HG02798 (cell line): ENCODE results near the gene CD81.

Source experiments
- ATAC-seq: cut with Tn5 transposase; IDR thresholded peaks from one replicate; pipeline ENCODE4 v1.9.1; 2021; ENCODE audit warnings: mild to moderate bottlenecking; ENCODE audit not compliant: unreplicated experiment, poor library complexity

The CD81 gene

DNA sequence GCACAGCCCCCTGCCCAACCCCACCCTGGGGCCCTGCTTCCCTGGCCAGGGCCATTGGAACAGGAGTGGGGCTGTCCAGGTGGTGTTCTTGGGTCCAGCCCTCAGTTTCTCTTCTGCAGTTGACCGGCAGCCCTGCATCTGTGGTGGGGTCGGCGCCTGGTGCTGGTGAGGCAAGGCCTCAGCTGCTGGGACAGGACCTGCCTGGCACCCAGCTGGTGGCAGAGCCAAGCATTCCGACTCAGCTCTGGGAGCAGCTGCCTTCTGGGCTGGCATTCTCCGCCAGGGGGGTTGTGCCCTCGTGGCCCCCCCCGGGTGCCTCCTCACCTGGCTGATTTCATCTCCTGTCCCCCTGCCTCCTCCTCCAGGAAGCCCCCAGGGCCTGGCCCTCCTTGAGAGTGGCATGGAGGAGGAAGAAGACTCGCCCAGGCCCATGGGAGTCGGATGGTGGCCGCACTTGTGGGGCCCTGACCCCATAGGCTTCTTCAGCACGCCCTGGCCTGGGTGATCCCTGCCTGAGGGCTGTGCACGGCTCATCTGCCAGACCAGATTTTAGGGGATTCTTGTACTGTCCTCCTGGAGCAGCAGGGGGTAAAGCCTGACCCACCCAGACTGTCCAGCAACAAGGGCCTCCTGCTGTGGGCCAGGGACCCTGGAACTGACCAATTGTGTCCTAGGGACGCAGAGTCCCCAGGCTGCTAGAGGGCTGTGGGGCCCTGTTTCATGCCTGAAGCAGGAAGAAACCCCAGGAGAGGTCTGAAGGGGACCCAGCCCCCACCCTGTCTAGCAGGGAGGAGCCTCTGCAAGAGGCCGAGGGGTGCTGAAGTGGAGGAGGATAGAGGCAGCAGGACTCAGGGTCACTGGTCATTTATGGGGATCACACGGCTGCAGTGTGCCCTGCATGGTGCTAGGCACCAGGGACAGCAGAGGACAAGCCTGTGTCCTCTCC, 11.6 kb downstream of the CD81 start:
- ATAC-seq: no peak

DNA sequence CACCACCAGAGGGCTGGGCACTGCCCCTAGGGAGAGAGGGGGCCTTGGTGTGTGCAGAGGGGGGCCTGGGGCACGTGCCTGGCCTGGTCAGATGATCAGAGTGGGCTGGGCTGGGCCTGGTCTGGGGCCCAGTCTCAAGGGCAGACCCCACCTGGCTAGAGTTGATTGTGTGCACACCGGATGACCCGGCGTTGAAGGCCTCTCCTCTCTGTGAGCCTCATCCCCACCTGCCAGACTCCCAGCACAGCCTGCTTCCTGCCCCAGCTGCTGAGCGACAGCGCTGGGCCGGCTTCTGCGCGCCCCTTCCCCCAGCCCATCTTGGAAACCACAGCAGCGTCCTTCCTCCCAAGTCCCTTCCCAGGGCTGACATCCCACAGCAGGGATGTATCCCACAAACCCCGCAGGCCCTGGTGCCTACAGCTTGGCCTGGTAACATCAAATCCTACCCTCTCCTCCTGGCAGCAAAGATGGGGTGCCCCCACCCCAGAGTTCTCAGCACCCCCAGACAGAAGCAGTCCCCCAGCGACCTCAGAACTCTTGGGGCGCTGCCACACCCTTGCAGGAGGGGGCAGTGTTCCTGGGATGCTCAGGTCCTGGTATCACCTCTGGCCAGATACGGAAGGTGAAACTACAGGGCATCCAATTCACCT, 12.4 kb downstream of the CD81 start:
- no peak for ATAC-seq

DNA sequence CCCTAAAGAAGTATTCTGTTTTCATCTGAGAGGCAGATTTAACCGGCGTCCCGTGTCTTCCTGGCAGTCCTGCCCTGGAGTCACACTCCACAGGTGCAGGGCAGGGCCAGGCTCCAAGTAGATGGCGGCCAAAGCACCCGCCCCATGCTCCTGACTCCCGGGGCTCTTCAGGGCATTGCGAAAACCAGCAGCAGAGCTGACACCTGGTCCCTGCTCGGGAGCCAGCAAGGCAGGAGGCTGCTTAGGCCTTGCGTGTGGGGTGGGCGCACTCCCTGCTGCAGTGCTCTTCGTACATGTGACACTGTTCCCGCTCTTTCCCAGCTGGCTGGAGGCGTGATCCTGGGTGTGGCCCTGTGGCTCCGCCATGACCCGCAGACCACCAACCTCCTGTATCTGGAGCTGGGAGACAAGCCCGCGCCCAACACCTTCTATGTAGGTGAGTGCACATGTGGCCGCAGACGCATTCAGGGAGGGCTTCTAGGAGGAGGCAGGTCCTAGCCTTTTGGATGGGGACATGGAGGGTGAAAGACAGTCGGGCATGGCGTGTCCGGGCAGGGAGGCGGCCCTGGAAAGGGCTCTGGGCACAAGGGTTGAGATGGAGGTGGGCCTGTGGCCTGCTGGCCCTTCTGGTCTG, 13.1 kb downstream of the CD81 start:
- no peak for ATAC-seq

DNA sequence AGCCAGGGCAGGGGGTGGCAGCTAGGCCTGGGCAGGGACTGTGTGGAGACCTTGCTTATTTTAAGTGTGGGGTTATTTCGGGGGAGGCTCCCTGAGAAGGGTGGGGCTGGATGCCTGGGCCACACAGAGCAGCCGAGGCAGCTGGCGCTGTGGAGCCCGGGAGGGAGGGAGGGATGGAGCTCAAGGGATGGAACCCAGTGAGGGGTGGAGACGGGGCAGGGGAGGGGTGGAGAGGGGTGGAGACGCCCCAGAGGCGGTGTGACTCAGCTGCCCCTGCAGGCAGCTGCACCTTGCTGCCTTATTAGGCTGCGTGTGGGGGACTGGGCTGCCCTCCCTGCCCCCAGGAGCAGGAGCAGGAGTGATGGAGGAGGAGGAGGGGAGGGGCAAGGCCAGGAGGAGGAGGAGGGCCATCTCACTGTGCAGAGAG, 13.6 kb downstream of the CD81 start:
- ATAC-seq: no peak

DNA sequence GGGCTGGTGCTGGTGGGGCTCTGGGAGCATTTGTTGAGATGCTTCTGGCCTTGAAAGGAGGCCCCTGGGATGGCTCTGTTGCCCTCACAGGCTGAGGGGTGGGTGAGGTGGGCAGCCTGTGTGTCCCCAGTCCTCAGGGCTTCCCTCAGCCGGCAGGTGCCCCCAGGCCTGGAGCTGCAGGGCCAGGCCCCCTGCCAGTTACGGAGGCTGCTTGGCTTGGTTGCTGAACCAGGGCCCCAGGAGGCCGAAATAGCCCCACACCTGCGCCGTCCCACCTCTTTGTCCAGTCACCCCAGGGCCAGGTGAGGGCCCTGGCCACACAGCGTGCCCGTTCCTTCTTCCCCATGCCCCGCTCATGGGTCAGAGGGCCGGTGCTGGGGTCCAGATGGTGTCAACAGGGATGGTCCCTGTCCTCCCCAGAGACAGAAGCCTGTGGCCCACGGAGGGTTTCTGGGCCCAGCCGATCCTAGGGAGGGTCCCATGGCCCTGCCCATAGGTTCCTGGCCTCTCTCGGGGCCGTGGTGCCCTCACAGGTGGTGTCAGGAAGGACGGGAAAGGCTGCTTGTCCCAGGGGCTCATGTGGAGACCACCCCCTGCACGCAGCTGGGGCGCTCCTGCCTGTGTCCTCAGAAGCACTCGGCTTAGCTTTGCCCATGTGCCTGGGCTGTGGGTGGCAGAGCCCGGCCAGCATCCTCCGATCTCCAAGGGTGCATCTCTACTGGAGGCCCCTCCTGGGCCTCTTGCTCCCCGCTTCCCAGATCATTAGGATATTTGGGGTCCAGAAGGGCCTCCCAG, 14.3 kb downstream of the CD81 start:
- ATAC-seq: no peak

DNA sequence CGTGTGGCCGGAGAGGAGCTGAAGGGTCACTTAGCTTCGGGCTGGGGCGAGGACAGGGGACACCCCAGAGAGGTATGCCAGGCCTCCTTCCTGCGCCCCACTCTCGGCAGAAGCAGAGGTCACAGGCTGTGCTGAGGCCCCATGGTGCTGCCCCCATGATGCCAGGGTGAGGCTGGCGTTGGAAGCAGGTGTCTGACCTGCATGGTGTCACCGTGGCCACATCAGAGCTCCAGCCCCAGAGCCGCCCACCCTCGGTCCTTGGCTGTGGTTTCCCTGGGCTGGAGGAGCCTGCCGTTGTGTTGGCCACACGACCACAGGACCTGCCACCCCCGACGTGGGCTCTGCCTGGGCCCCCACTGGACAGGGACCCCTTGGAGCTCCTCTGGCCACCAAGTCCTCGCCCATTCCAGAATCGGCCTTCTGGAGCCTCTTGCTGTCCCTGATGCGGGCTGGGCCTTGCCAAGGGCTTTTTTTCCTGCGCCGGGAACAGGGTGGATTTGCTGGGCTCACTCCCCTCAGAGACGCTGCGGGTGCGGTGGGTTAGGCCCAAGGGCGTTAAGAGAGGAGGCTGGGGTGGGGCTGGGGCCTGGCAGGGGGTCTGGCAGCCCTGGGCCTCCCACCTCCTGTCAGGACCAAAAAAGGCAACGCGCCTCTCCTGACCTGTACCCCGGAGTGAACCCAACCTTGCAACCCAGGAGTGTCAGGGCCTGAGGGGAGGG, 15.3 kb downstream of the CD81 start:
- ATAC-seq: no peak

DNA sequence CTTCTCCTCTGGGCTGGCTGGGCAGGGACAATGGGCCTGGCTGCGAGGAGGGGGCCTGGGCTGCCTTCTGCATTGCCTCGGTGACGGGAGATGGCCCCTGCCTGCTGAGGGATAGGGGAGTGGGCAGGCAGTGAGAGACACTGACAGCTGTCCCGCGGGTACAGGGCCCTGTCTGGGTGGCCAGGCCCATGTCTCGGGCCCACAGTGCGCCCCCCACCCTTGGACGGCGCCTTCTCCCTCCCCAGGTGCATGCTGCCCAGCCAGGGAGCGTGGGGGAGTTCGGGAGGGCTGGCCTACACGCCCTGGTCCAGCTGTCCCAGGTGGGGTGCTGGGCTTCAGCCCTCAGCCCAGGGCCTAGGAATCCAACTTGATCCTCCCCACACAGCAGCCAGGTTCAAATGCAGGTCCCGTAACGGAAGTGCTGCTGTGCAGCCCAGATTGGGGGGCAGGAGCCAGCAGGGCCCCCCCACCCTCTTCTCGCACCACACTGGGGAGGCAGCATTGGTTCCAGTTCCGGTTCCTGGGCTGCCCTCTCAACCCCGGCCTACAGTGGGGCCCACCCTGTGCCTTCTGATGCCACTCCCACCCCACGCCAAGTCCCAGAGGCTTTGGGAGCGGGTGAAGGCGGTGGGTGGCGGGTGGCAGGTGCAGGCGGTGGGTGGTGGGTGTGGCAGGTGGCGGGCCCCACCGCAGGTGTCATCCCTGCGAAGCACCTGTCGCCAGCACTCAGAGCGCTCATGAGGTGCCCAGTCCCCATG, 16.2 kb downstream of the CD81 start:
- no peak for ATAC-seq

DNA sequence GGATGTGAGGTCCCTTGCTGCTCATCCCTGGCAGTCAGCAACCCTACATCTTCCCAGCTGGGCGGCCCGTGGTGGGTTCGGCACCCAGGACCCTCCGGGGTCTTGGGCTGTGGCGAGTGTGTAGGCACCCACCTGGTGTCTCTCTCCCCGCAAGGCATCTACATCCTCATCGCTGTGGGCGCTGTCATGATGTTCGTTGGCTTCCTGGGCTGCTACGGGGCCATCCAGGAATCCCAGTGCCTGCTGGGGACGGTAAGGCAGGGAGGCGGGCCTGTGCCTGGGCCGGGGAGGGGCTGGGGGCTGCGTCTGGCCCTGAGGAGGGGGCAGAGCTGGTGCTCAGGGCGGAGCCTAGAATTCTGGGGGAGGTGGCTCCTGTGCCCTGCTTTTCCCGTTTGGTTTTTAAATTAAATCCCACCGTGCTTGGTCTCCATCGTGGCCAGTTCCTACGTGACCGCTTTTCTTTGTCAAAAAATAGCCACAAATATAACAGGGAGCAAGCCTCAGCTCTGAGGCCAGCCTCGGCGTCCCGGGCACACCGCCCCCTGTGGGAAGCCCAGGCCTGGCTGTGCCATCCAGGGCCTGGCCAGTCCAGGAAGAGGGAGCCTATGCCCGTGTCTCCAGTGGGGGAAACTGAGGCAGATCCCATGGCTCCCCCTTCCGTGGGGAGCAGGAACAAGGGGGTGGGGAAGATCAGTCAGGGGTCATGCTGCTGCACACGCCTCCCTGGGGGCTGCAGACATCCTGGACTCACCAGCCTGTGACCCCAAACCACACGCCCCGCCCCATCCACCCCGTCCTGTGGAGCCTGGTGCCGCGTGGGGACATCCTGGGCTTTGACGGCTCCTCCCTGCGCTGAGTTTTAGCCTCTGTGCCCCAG, 17.1 kb downstream of the CD81 start:
- ATAC-seq: no peak

DNA sequence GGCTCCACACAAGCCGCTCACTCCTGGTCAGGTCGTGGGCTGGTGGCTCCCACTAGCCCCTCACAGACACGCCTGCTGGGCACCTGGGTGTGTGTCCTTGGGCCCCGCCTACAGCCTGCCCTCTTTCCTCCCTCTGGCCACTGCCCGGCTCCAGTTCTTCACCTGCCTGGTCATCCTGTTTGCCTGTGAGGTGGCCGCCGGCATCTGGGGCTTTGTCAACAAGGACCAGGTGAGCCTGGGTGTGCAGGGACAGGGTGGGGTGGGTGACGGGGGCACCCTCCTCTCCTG, 17.7 kb downstream of the CD81 start:
- no peak for ATAC-seq

DNA sequence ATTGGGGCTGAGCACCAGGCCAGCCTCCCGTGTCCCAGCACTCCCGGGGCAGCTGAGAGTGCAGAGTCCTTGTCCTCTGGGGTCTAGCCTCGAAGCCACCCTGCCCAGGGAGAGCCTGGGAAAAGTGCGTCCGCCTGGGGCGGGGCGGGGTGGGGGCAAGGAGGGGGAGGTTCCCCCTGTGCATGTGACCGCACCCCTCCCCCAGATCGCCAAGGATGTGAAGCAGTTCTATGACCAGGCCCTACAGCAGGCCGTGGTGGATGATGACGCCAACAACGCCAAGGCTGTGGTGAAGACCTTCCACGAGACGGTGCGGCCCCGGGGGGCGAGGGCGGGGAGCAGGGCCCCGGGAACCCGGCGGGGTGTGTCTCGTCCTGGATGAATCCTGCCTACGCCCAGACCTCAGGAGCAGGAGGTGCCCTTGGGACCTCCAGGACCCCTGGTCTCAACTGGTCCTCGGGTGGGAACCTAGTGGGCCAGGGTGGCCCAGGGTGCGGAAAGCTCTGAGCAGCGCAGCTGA, 18.2 kb downstream of the CD81 start:
- ATAC-seq: no peak

DNA sequence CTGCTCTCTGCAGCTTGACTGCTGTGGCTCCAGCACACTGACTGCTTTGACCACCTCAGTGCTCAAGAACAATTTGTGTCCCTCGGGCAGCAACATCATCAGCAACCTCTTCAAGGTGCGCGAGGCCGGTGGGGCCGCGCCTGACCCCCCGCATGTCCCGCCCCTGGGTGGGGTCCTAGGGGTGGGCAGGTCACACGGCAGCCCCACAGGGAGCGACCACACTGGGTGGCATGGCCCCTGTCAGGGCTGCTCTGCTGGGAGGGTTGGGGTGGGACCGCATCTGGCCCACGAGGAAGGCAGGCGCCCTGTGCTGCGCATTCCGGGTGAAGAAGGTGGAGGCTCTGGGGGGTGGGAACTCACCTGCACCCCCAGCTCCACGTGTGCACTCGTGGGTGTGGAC, 18.7 kb downstream of the CD81 start:
- no peak for ATAC-seq

DNA sequence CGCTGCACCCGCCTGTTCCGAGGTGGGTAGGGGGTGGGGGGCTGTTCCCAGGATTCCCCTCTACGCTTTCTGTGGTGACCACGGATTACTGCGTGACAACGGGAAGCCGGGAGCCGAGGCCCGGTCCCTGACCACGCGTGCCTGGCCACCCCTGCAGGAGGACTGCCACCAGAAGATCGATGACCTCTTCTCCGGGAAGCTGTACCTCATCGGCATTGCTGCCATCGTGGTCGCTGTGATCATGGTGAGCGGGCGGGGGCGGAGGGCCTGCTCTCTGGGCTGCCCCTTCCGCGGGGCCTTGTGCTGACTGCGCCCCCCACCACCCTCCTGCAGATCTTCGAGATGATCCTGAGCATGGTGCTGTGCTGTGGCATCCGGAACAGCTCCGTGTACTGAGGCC, 19.4 kb downstream of the CD81 start:
- ATAC-seq: no peak

DNA sequence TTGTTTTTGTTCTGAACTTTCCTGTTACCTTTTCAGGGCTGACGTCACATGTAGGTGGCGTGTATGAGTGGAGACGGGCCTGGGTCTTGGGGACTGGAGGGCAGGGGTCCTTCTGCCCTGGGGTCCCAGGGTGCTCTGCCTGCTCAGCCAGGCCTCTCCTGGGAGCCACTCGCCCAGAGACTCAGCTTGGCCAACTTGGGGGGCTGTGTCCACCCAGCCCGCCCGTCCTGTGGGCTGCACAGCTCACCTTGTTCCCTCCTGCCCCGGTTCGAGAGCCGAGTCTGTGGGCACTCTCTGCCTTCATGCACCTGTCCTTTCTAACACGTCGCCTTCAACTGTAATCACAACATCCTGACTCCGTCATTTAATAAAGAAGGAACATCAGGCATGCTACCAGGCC, 19.9 kb downstream of the CD81 start:
- no peak for ATAC-seq

DNA sequence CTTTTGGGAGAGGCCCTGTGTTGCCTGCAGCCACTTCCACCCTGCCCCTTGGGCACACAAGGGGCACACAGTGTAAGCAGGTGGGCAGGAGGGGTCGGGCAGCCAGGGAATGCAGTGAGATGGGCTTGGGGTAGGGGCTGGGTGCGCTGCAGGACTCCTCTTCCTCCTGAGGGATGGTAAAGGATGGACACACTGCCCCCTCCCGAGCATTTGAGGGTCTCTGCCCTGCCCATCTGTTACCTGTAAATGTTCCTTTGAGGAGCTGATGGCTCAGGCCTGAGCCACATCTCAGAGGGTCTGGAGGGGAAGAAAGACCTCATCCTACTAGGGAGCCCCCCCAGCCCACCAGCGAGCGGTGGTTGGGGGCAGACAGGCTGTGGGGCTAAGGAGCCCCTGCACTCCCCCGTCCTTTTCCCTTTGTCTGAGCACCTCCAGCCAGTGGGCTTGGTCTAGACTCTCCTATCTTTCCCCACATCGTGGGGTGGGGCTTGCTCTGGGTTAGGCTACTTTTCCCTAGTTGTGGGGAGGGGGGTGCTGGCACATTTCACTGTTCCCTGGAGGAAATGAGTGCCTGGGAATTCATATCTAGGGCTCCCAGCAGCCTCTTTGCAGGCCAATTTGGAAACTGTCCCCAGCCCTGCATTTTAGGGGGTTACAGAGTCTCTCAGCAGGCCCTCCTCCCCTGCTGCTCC, 21.7 kb downstream of the CD81 start:
- ATAC-seq: no peak

DNA sequence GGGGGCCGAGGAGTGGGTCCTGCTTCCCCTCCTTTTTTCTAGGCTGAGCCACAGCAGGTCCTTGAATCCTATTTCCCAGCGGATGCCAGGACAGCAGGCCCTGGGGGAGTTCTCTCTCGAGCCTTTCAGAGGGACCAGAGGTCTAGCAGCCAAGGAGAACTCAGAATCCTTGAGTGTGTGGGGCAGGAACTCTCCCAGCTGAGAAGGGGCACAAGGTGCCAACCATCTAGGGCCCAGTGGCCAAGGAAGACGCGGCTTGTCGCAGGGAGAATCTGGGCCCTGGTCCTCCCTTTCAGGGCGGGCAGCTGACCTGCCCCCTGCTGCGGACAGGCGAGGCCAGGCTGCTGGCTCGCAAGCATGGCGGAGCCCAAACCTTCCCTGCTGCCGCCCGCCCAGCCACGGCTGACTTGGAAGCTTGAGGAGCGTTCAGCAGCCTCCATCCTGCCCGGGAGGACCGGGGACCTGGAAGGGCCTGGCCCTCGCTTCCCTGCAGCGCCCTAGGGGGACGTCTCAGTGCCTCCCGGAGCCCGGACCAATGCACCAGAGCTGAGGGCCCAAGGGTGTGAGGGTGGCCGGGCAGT, 22.5 kb downstream of the CD81 start:
- peak; percentile 5 for ATAC-seq

DNA sequence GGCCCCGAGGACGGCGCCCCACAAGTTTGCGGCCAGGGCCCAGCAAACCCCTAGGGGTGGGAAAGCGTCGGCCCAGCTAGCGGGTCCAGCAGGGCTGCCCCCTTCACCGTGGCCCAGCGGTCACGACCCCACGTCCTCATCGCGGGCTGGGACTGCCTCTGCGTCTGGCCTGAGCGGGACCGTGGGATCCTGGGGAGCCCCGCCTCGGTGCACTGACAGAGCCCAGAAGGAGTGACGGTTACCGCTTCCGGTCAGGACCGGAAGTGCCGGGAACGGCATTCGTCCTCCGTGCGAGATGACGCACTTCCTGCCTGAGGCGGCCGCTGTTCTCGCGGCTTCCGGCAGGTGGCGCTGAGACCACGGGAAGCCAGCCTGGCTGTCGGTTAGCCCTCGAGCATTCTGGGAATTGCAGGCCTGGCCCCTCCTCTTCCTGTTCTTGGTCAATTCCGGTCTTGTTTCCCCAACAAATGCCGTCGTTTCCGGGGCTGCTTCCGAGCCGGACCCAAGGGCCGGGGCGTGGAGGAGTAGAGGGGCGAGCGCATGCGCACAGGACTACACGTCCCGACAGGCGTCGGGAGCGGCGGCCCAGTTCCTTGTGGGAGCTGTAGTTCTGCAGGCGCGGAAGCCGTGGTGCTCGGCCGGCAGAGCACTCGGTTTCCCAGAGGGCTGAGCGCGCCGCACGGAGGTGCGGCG, 23.1 kb downstream of the CD81 start, which contains the start of gene TSSC4:
Gene TSSC4, plus strand, starts transcription at position 682 of the 693 bp plus-strand sequence. CDS start 1,884 bp downstream, outside the sequence.
- peak; percentile 88 for ATAC-seq
